Natural killer cell treated with Interleukin-12 subunit alpha and Interleukin-12 subunit beta and Interleukin-15 and Interleukin-18, amount 100 ng/mL, for 72 hours (primary cell): Measurements from ENCODE around the gene PHLPP1. TPM values are rescaled to one million over a fixed set of nuclear protein-coding genes. Genes with fewer than 3 reads are reported as not detected.

Experiments used
- ATAC-seq, 2 donors: fragments of 150-1000 bp; cut with Tn5 transposase in 1 of 2; sonication (Bioruptor Pico), chemical (Tn5 transposase) in 1 of 2; 2 replicates each; pipeline ENCODE4 v1.10.0; 2021
- DNase-seq: peaks from one replicate; pipeline ENCODE4 v3.0.0; 2022; ENCODE audit warnings: low spot score
- H3K27ac Mint-ChIP-seq, 2 donors: 1 replicate in 1 of 2; 2 replicates in 1 of 2; pipeline ENCODE4 v1.8.0; 2022; ENCODE audit warnings: mixed read lengths in 2 of 2, mild to moderate bottlenecking in 1 of 2, moderate library complexity in 1 of 2
- H3K27me3 Mint-ChIP-seq, 2 donors: 1 replicate in 1 of 2; 2 replicates in 1 of 2; pipeline ENCODE4 v1.8.0; 2022; ENCODE audit warnings: mixed read lengths in 2 of 2
- H3K36me3 Mint-ChIP-seq: one replicate; pipeline ENCODE4 v1.8.0; 2022; ENCODE audit warnings: mixed read lengths
- H3K4me1 Mint-ChIP-seq, 2 donors: 1 replicate in 1 of 2; 2 replicates in 1 of 2; pipeline ENCODE4 v1.8.0; 2022; ENCODE audit warnings: low read depth in 2 of 2, mixed read lengths in 2 of 2, mild to moderate bottlenecking in 1 of 2
- H3K4me3 Mint-ChIP-seq: one replicate; pipeline ENCODE4 v1.8.0; 2022; ENCODE audit warnings: mixed read lengths
- H3K9me3 Mint-ChIP-seq: 2 replicates; pipeline ENCODE4 v1.8.0; 2022; ENCODE audit warnings: mixed read lengths
- total RNA-seq, 2 donors: library from RNA; stranded (reverse); gene quantifications; one replicate each; pipeline ENCODE4 v1.2.3, GENCODE V29; 2022

PHLPP1 gene
- total RNA-seq, 2 donors from 2014 or later: 8.3 to 12.7 TPM

DNA sequence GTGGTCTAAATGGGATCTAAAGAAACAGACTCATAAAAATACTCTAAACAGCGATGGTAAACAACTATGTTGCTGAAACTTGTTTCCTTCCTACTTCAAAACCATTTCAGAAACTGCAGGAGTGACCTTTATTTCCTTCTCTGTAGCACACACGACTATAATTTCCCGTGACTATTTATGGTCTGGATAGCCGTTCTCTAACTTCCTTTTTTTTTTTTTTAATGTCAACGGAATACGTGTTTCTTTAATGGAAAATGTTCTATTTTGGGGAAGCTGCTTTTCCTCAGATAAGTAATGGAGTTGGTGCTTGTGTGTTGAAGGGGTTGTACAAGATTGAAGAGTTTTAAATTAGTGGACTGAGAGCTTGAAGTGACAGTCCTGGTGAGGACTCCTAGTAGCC lies 224.1 kb downstream of the PHLPP1 start:
- Mint-ChIP-seq H3K27ac (no peak overlapping the region), H3K36me3 (no peaks in the 10 kb centered on the region), H3K4me3 (no peak overlapping the region), H3K27me3 (no peaks in the 10 kb centered on the region), H3K9me3 (no peaks in the 10 kb centered on the region), H3K4me1 (no peaks in the 10 kb centered on the region)
- DNase-seq: no peak
- ATAC-seq: no peak

DNA sequence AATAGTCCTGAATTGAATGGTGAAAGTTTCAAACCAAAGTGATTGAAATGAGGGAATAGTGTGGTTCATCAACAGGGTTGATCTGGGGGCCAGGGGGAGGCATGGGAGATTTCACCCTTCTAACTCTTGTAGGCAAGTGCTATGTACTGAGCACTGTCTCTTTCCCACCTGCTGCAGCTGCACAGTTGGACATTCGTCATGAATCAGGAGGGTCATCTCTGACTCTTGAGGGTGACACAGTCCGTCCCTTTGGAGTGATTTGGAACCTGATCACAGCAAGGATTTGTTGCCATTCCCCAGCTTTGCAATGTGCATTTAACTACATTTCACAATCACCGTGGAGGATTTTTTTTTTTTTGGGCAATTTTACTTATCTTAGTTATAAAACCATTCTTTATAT lies 224.6 kb downstream of the PHLPP1 start:
- no peak for DNase-seq
- H3K4me1 Mint-ChIP-seq: no peaks in the 10 kb centered on the region
- H3K27me3 Mint-ChIP-seq: no peaks in the 10 kb centered on the region
- H3K9me3 Mint-ChIP-seq: no peaks in the 10 kb centered on the region
- no peak overlapping the region for H3K27ac Mint-ChIP-seq
- ATAC-seq: no peak
- no peaks in the 10 kb centered on the region for H3K36me3 Mint-ChIP-seq
- H3K4me3 Mint-ChIP-seq: no peak overlapping the region

DNA sequence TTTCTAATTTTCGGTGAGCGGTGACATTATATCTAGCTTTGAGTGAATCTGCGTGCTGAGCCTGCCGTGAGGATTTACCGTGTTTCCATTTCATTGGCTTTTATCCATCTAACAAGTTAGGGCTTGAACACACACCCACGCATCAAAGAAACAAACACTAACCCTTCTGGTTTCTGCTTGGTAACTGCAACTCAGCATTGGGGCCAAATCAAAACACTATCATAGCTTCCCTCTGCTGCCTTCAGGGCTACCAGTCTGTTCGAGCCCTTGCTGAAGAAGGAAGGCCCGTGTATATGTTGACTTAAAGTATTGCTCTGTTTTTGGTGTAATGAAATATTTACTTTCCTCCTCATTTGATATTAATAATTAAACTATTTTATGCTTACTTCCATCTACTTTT lies 227.2 kb downstream of the PHLPP1 start:
- Mint-ChIP-seq H3K27me3 (no peaks in the 10 kb centered on the region), H3K4me3 (no peak overlapping the region), H3K4me1 (no peaks in the 10 kb centered on the region), H3K27ac (no peak overlapping the region), H3K36me3 (no peaks in the 10 kb centered on the region), H3K9me3 (no peaks in the 10 kb centered on the region)
- DNase-seq (no peak), ATAC-seq (no peak)

DNA sequence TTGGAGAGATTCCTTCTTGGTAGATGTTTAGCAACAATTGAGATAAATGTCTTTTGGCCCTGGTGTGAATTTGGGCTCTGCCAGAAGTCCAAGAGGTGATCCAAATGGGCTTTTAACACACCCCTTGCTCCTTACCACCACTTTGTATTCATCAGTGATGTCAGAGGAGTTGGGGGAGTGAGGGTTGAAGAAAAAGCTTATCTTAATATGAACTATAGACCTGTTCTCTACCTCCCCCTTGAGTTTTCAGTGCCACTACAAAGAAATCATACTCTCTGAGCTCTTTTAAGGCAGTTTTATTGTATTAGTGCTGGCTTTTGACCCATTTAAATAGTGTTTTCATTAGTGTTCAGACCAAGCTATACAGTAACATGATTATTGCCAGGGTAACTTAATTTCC lies 229.1 kb downstream of the PHLPP1 start:
- ATAC-seq (no peak), DNase-seq (no peak)
- Mint-ChIP-seq H3K27ac (no peak overlapping the region), H3K4me3 (no peak overlapping the region), H3K27me3 (no peaks in the 10 kb centered on the region), H3K4me1 (no peaks in the 10 kb centered on the region), H3K9me3 (no peaks in the 10 kb centered on the region), H3K36me3 (no peaks in the 10 kb centered on the region)

DNA sequence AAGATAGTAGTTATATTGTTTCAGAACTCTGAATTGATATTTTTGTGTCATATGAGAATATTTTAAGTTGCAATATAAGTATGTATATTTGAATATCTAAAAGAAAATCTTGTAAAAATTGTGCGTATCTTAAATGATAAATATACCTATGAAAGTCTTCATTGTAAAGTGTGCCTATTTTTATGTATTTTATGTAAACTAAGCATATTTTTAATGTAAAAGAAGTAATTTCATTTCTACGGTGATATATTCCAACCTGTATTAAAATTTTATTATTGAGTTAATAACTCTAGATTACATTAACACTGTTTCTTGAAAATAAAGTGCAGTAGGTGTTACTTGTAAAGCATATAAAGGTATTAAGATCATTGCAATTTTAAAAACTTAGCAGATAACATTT lies 233.4 kb downstream of the PHLPP1 start:
- Mint-ChIP-seq H3K27me3 (no peaks in the 10 kb centered on the region), H3K36me3 (no peaks in the 10 kb centered on the region), H3K4me1 (peaks cover 6% of the 10 kb centered on the region in 2 donors), H3K27ac (no peak overlapping the region), H3K9me3 (no peaks in the 10 kb centered on the region), H3K4me3 (no peak overlapping the region)
- no peak for DNase-seq
- no peak for ATAC-seq

DNA sequence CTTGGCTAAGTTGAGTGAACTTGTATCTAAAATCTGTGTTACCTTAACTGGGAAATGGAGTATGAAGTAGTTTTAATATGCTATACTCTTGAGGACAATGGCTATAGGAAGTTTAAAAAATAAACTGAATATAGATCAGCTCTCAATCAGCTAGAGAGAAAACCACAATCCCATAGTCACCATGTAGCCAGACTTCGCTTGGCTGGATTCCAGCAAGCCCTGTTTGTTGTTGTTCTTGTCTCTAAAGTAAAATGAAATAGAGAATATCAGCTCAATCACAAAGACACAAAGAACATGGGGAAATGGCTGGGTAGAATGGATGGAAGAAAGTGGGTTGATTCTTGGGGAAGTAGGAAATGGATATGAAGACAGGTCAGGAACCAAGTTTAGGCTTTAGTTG lies 234.9 kb downstream of the PHLPP1 start:
- ATAC-seq: no peak
- DNase-seq: no peak
- no peaks in the 10 kb centered on the region for H3K36me3 Mint-ChIP-seq

DNA sequence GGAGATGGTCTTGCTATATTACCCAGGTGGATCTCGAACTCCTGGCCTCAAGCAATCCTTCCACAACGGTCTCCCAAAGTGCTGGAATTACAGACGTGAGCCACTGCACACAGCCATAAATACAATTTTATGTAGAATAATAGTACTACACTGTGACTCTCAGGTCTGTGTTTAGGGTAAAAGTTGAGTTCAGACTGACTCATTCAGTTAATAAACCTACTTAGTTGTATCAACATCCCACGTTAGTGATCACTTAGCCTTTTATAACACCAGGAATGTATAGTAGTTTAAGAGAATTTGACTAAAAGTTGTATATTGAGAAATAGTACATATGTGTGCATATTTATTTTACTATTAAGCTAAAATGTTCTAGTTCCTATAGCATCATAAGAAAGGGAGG lies 237.5 kb downstream of the PHLPP1 start:
- ATAC-seq (no peak), DNase-seq (no peak)
- Mint-ChIP-seq H3K27me3 (no peaks in the 10 kb centered on the region), H3K36me3 (no peaks in the 10 kb centered on the region), H3K27ac (no peak overlapping the region), H3K4me3 (no peak overlapping the region), H3K4me1 (peaks cover 13 to 21% of the 10 kb centered on the region in 2 donors), H3K9me3 (no peaks in the 10 kb centered on the region)

More for the DNA sequence above, 234.9 kb downstream of the PHLPP1 start:
- H3K27me3 Mint-ChIP-seq: no peaks in the 10 kb centered on the region
- peaks cover 13 to 21% of the 10 kb centered on the region in 2 donors for H3K4me1 Mint-ChIP-seq
- H3K4me3 Mint-ChIP-seq: no peak overlapping the region
- no peak overlapping the region for H3K27ac Mint-ChIP-seq
- H3K9me3 Mint-ChIP-seq: no peaks in the 10 kb centered on the region

DNA sequence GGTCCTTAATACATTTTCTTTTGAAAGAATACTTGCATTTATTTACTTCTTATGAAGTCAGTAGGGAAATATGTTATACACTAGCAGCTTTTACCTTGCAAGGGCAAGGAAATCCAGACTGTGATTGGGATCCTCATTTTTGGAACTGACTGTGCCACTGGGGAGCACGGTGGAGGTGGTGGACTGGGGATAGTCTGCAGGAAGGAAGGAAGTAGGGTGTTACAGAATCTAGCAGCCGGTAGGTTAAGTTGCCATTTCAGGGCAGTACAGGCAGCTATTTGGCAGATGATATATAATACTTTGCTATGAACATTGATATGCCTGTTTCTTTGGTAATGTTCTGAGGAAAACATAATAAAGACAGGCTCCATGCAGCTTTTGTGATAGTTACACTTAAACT lies 238.3 kb downstream of the PHLPP1 start:
- Mint-ChIP-seq H3K36me3 (no peaks in the 10 kb centered on the region), H3K27ac (no peak overlapping the region), H3K4me1 (peaks cover 13 to 21% of the 10 kb centered on the region in 2 donors), H3K4me3 (peak overlapping the region; percentile 9), H3K27me3 (no peaks in the 10 kb centered on the region), H3K9me3 (no peaks in the 10 kb centered on the region)
- no peak for ATAC-seq
- no peak for DNase-seq

DNA sequence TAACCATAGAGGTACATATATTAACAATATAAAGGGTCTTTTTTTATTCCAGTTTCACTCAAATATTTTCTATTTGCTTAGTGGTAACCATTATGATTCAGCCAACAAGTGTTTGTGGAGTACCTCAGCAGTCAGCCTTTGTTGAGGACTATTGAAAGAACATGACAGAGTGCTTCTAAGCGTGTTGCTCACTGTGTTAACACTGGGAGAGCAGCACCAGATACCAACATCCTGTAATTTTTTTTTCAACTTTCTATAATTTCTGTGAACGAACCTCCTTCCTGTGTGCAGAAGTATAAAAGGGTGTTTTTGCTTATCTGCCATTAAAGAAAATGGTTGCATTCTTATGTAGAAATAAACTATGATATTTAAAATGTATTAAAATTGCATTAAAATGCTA lies 239.0 kb downstream of the PHLPP1 start:
- no peak for DNase-seq

DNA sequence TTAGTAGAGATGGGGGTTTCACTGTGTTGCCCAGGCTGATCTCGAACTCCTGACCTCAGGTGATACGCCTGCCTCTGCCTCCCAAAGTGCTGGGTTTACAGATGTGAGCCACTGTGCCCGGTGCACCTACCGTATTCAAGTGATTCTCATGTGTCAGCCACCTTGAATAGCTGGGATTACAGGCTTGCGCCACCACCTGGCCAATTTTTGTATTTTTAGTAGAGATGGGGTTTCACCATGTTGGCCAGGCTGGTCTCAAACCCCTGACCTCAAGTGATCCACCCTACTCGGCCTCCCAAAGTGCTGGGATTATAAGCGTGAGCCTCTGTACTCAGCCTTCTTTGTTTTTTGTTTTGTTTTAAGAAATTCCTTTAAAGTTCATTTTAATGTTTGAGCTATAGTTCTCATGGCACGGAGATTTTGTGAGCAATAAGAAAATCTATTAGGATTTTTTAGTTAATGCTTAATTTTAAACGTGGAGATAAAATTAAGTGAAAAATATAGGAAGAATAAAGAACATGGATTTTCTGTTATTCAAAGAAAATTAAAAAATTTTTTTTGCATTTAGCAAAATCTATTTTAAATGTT lies 242.6 kb downstream of the PHLPP1 start:
- Mint-ChIP-seq H3K9me3 (no peaks in the 10 kb centered on the region), H3K4me1 (peaks cover 13 to 21% of the 10 kb centered on the region in 2 donors), H3K36me3 (no peaks in the 10 kb centered on the region), H3K4me3 (no peak overlapping the region), H3K27ac (peak overlapping the region in 1 of 2 donors; percentile 49), H3K27me3 (no peaks in the 10 kb centered on the region)
- ATAC-seq: peak in 1 of 2 donors; percentile 59
- no peak for DNase-seq

More for the DNA sequence above, 239.0 kb downstream of the PHLPP1 start:
- H3K27ac Mint-ChIP-seq: no peak overlapping the region
- H3K4me1 Mint-ChIP-seq: peaks cover 13 to 21% of the 10 kb centered on the region in 2 donors
- H3K36me3 Mint-ChIP-seq: no peaks in the 10 kb centered on the region
- H3K4me3 Mint-ChIP-seq: no peak overlapping the region
- no peaks in the 10 kb centered on the region for H3K27me3 Mint-ChIP-seq
- H3K9me3 Mint-ChIP-seq: no peaks in the 10 kb centered on the region
- ATAC-seq: peak in 1 of 2 donors; percentile 85

DNA sequence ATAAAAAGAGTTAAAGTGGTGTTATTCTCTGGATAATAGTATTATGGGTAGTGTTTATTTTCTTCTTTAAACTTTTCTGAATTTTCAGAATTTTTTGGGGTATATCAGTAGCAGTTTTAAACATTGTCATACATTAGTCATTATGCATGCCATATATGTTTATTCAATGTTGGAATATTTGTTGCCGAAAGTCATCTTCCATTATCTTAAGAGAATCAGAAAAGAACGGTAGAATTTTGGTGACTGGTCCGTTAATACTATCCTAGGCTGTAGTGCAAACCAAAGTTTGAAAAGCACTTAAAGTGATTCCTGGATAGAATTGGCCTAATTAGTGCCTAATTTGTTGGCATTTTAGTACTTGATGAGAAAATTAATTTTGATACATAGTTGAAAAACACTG lies 244.1 kb downstream of the PHLPP1 start:
- H3K27me3 Mint-ChIP-seq: no peaks in the 10 kb centered on the region
- no peak for DNase-seq
- H3K4me1 Mint-ChIP-seq: peaks cover 6 to 8% of the 10 kb centered on the region in 2 donors

DNA sequence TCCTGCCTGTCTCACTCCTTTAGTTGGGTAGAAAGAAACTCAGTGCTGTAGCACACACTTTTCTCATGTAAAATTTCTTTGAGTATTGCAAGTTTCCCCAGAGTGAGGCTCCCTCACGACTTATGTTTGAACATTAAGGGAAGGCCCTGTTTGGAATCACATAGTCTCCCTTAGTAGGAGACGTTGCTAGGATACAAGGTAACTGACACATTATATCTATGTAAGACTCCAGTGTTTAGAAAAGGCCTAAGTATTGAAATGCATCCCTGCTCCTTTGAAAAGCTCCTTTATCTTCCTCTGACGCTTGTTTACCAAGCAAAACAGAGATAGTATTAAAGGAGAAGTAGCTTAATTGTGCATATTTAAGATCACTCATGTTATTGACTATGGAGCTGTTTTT lies 248.2 kb downstream of the PHLPP1 start:
- Mint-ChIP-seq H3K4me3 (no peak overlapping the region), H3K27ac (no peak overlapping the region), H3K4me1 (no peaks in the 10 kb centered on the region), H3K9me3 (no peaks in the 10 kb centered on the region), H3K27me3 (no peaks in the 10 kb centered on the region), H3K36me3 (no peaks in the 10 kb centered on the region)
- DNase-seq (no peak), ATAC-seq (no peak)

More for the DNA sequence above, 244.1 kb downstream of the PHLPP1 start:
- ATAC-seq: no peak
- Mint-ChIP-seq H3K4me3 (no peak overlapping the region), H3K27ac (no peak overlapping the region), H3K9me3 (no peaks in the 10 kb centered on the region), H3K36me3 (no peaks in the 10 kb centered on the region)

DNA sequence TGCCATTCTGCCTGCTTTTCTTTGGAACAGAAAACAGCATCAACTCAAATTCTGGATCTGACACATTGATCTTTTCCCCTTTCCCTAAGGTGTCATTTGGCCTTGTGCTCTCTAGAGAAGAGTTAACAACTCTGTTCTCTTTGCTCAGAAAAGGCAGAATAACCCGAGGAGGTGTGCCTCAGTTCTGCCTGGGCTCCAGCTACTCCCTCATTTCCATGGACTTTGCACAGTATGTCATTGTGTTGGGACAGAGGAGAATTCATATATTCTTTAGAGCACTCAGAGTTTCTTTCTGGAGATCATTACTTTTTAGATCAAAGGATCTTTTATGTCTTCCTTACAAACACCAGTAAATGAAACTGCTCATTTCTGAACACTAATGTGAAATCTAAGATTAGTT lies 249.1 kb downstream of the PHLPP1 start:
- Mint-ChIP-seq H3K4me3 (no peak overlapping the region), H3K27me3 (no peaks in the 10 kb centered on the region), H3K27ac (no peak overlapping the region)

DNA sequence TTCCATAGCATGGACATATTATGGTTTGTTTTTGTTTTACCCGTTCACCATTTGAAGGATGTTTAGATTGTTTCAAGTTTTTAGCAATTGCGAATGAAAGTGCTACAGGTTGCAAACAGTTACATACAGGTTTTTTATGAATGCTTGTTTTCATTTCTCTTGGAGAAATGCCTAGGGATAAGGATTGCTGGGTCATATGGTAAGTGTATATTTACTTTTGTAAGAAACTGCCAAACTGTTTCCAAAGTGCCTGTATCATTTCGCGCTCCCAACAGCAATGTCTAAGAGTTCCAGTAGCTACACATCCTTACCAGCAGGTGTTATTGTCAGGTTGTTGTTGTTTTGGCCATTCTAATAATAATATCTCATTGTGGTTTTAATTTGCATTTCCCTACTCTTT lies 251.7 kb downstream of the PHLPP1 start:
- Mint-ChIP-seq H3K4me3 (no peak overlapping the region), H3K27ac (no peak overlapping the region), H3K36me3 (no peaks in the 10 kb centered on the region), H3K4me1 (no peaks in the 10 kb centered on the region), H3K27me3 (no peaks in the 10 kb centered on the region), H3K9me3 (no peaks in the 10 kb centered on the region)
- DNase-seq: no peak
- ATAC-seq: no peak

More for the DNA sequence above, 249.1 kb downstream of the PHLPP1 start:
- DNase-seq (no peak), ATAC-seq (no peak)
- Mint-ChIP-seq H3K9me3 (no peaks in the 10 kb centered on the region), H3K4me1 (no peaks in the 10 kb centered on the region), H3K36me3 (no peaks in the 10 kb centered on the region)

DNA sequence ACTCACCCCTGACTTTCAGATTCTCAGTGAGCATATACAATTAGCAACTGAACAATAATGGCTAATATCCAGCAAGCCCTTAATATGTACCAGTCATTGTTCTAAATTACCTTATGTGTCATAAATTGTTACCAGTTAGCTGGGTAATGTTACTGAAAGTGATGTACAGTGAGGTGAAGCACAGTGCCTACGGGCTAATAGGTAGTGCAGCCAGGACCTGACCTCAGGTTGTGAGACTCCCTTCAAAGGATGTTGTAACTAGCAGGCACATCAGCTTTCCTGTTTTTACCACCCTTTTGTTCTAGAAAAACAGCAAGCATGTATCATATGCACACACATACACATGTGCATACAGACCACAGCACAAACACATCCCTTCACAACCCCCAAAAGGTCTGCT lies 258.3 kb downstream of the PHLPP1 start:
- H3K4me3 Mint-ChIP-seq: no peak overlapping the region
- no peaks in the 10 kb centered on the region for H3K9me3 Mint-ChIP-seq
- no peak for ATAC-seq
- DNase-seq: no peak
- H3K36me3 Mint-ChIP-seq: no peaks in the 10 kb centered on the region
- H3K4me1 Mint-ChIP-seq: no peaks in the 10 kb centered on the region
- no peaks in the 10 kb centered on the region for H3K27me3 Mint-ChIP-seq
- no peak overlapping the region for H3K27ac Mint-ChIP-seq
